H9 (cell line): ENCODE results near the gene LIF. TPM values are rescaled to one million over a fixed set of nuclear protein-coding genes. Genes with fewer than 3 reads are reported as not detected.
A peak's percentile ranks its signal among the peaks of the same experiment; 100 is the strongest.

Source experiments
- DNase-seq: peaks from one replicate; pipeline ENCODE4 v3.0.0-alpha.2; 2017
- H2AFZ ChIP-seq: one replicate; pipeline ENCODE4 v1.6.1; 2013; ENCODE audit warnings: mild to moderate bottlenecking, low read length, control low read depth, moderate library complexity
- H2AK5ac ChIP-seq: 2 replicates; pipeline ENCODE4 v1.6.1; 2013; ENCODE audit warnings: low read length, control low read depth, mixed read lengths; ENCODE audit not compliant: insufficient read length
- H2BK120ac ChIP-seq: one replicate; pipeline ENCODE4 v1.6.1; 2013; ENCODE audit warnings: low read depth, mild to moderate bottlenecking, low read length, control low read depth, inconsistent platforms; ENCODE audit not compliant: poor library complexity, severe bottlenecking
- H2BK12ac ChIP-seq: 2 replicates; pipeline ENCODE4 v1.6.1; 2013; ENCODE audit warnings: low read length, control low read depth, mixed read lengths, low read depth; ENCODE audit not compliant: insufficient read length
- H2BK15ac ChIP-seq: 2 replicates; pipeline ENCODE4 v1.6.1; 2013; ENCODE audit warnings: low read depth, low read length, control low read depth
- H2BK20ac ChIP-seq: one replicate; pipeline ENCODE4 v1.6.1; 2013; ENCODE audit warnings: low read depth, mild to moderate bottlenecking, low read length, control low read depth, inconsistent platforms; ENCODE audit not compliant: poor library complexity, severe bottlenecking
- H2BK5ac ChIP-seq: 2 replicates; pipeline ENCODE4 v1.6.1; 2013; ENCODE audit warnings: low read length, control low read depth, mixed read lengths; ENCODE audit not compliant: insufficient read length
- H3K14ac ChIP-seq: 2 replicates; pipeline ENCODE4 v1.6.1; 2013; ENCODE audit warnings: low read length, control low read depth; ENCODE audit not compliant: insufficient read depth
- H3K18ac ChIP-seq: 2 replicates; pipeline ENCODE4 v1.6.1; 2013; ENCODE audit warnings: low read depth, mild to moderate bottlenecking, mixed read lengths, low read length, control low read depth; ENCODE audit not compliant: insufficient read length
- H3K23ac ChIP-seq: 2 replicates; pipeline ENCODE4 v1.6.1; 2013; ENCODE audit warnings: low read length, control low read depth, mixed read lengths, low read depth; ENCODE audit not compliant: insufficient read length
- H3K23me2 ChIP-seq: 2 replicates; pipeline ENCODE4 v1.6.1; 2013; ENCODE audit warnings: low read depth, mild to moderate bottlenecking, mixed read lengths, low read length, control low read depth; ENCODE audit not compliant: insufficient read length, poor library complexity, severe bottlenecking
- H3K27ac ChIP-seq: 2 replicates; pipeline ENCODE4 v1.5.1; 2013; ENCODE audit warnings: low read length, control low read depth, mixed read lengths, low read depth; ENCODE audit not compliant: insufficient read length
- H3K27me3 ChIP-seq: 2 replicates; pipeline ENCODE4 v1.6.1; 2013; ENCODE audit warnings: low read length, control low read depth, inconsistent platforms; ENCODE audit not compliant: insufficient read depth
- H3K4ac ChIP-seq: 2 replicates; pipeline ENCODE4 v1.6.1; 2013; ENCODE audit warnings: low read depth, mild to moderate bottlenecking, control low read depth, inconsistent platforms, low read length, moderate library complexity
- H3K4me1 ChIP-seq: 2 replicates; pipeline ENCODE4 v1.6.1; 2013; ENCODE audit warnings: low read length, control low read depth, inconsistent platforms; ENCODE audit not compliant: insufficient read depth
- H3K4me2 ChIP-seq: 2 replicates; pipeline ENCODE4 v1.6.1; 2013; ENCODE audit warnings: low read length, control low read depth, mixed read lengths; ENCODE audit not compliant: insufficient read length, insufficient read depth
- H3K56ac ChIP-seq: 2 replicates; pipeline ENCODE4 v1.6.1; 2013; ENCODE audit warnings: low read depth, mild to moderate bottlenecking, mixed read lengths, low read length, control low read depth; ENCODE audit not compliant: insufficient read length
- H3K79me1 ChIP-seq: 2 replicates; pipeline ENCODE4 v1.6.1; 2013; ENCODE audit warnings: low read depth, mild to moderate bottlenecking, moderate library complexity, low read length, control low read depth, inconsistent platforms; ENCODE audit not compliant: insufficient read depth, poor library complexity, severe bottlenecking
- H3K79me2 ChIP-seq: 2 replicates; pipeline ENCODE4 v1.6.1; 2013; ENCODE audit warnings: low read length, control low read depth, inconsistent platforms; ENCODE audit not compliant: insufficient read depth
- H3K9ac ChIP-seq: 2 replicates; pipeline ENCODE4 v1.6.1; 2013; ENCODE audit warnings: low read length, control low read depth, mixed read lengths; ENCODE audit not compliant: insufficient read length; ENCODE audit errors: extremely low read depth
- H3K9me3 ChIP-seq: one replicate; pipeline ENCODE4 v1.6.1; 2013; ENCODE audit warnings: low read depth, low read length, inconsistent platforms; ENCODE audit not compliant: control insufficient read depth
- H3T11ph ChIP-seq: one replicate; pipeline ENCODE4 v1.6.1; 2013; ENCODE audit warnings: mild to moderate bottlenecking, low read length, control low read depth, inconsistent platforms
- H4K20me1 ChIP-seq: one replicate; pipeline ENCODE4 v1.6.1; 2013; ENCODE audit not compliant: control insufficient read depth, insufficient read length, insufficient read depth
- H4K5ac ChIP-seq: 2 replicates; pipeline ENCODE4 v1.6.1; 2013; ENCODE audit warnings: low read depth, mild to moderate bottlenecking, mixed read lengths, low read length, control low read depth; ENCODE audit not compliant: insufficient read length
- H4K8ac ChIP-seq: replicated peaks from 2 replicates; pipeline ENCODE4 v1.6.1; 2013; ENCODE audit warnings: low read length, control low read depth, mixed read lengths, low read depth; ENCODE audit not compliant: insufficient read length
- H4K91ac ChIP-seq: 2 replicates; pipeline ENCODE4 v1.6.1; 2013; ENCODE audit warnings: low read depth, mild to moderate bottlenecking, moderate library complexity, mixed read lengths, low read length, control low read depth; ENCODE audit not compliant: insufficient read length
- H3K27ac Mint-ChIP-seq, 3 experiments: 2 replicates in 2 of 3; 3 replicates in 1 of 3; pipeline ENCODE4 v1.8.0; 2020 to 2021; ENCODE audit warnings: mixed read lengths in 3 of 3, mild to moderate bottlenecking in 1 of 3, moderate library complexity in 1 of 3
- H3K27me3 Mint-ChIP-seq: 2 replicates; pipeline ENCODE4 v1.8.0; 2021; ENCODE audit warnings: low read depth, mild to moderate bottlenecking, moderate library complexity, mixed read lengths
- H3K36me3 Mint-ChIP-seq, 3 experiments: 2 replicates in 2 of 3; 3 replicates in 1 of 3; pipeline ENCODE4 v1.8.0; 2020 to 2021; ENCODE audit warnings: low read depth in 3 of 3, mixed read lengths in 3 of 3; ENCODE audit not compliant: insufficient read depth in 1 of 3
- H3K4me1 Mint-ChIP-seq, 2 experiments: 2 replicates each; pipeline ENCODE4 v1.8.0; 2020; ENCODE audit warnings: mixed read lengths in 2 of 2
- H3K4me3 Mint-ChIP-seq, 2 experiments: 2 replicates in 1 of 2; 3 replicates in 1 of 2; pipeline ENCODE4 v1.8.0; 2020 to 2021; ENCODE audit warnings: mild to moderate bottlenecking in 2 of 2, mixed read lengths in 2 of 2, moderate library complexity in 1 of 2
- H3K9me3 Mint-ChIP-seq, 2 experiments: 2 replicates in 1 of 2; 3 replicates in 1 of 2; pipeline ENCODE4 v1.8.0; 2020; ENCODE audit warnings: mild to moderate bottlenecking in 2 of 2, mixed read lengths in 2 of 2, moderate library complexity in 1 of 2
- CTCF ChIP-seq: fragments of 200-600 bp; sonication (generic); conservative IDR thresholded peaks from 3 replicates; pipeline ENCODE4 v1.8.0; 2021; ENCODE audit warnings: antibody characterized with exemption, mild to moderate bottlenecking
- WGBS: extraction: QIAGEN DNeasy Blood & Tissue Kit; methylation state at CpG from one replicate; pipeline ENCODE4 v1.1.7; 2013; ENCODE audit warnings: missing lambda C conversion rate, low lambda C conversion rate, mixed read lengths; ENCODE audit not compliant: insufficient read length; ENCODE audit errors: extremely low coverage; 5-methylcytosine and 5-hydroxymethylcytosine counted together
- total RNA-seq: library from RNA; stranded (reverse); gene quantifications from 2 replicates; pipeline ENCODE4 v1.2.1, GENCODE V29; 2021

Gene LIF
- total RNA-seq, 1 experiment from 2014 or later, result 6.1 TPM

DNA sequence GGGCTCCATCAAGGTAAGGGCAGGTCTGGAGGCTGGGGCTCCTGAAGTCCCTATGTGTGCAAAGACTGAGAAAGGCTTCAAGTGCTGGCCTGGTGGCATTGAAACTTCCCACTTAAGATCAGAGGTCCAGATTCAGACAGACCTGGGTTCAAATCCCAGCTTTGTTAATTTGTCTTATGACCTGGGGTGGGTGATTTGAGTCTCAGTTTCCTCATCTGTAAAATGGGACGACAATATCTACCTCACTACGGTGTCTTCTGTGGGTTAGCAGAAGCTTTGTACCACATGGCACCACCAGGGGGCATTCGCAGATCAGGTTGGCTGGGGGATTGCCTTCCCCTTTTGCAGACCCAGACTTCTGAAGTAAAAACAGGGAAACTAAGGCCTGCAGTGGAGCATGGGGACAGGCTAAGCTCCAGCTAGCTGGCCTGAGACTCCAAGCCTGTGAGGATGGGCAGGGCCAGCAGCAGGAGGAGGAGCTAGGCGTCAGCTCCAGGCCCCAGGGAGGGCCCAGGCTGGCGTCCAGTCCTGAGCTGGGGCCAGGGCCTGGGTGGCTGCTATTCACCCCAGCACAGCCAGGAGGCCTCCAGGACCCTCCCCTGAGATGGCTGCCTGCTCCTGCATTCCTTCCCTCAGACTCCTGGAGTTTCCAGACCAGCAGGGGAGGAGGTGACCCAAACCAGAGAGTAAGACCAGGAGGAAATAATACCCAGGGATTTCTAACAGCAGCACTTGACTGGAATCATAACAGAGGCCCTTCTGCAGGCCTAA, 41.3 kb upstream of the LIF start:
- H3K36me3 Mint-ChIP-seq, result peaks cover 0 to 2% (median 0%) of the 10 kb centered on the region in 3 experiments; a peak in 1 of 7 replicates

More for the DNA sequence above, 41.3 kb upstream of the LIF start:
- H3K23me2 ChIP-seq, result peaks cover 8% of the 10 kb centered on the region
- H3K4ac ChIP-seq, result no peak overlapping the region
- Mint-ChIP-seq H3K4me3 (peak overlapping the region; percentile 67 to 81), H3K9me3 (no peaks in the 10 kb centered on the region), H3K4me1 (peaks cover 5 to 16% of the 10 kb centered on the region in 2 experiments), H3K27me3 (no peaks in the 10 kb centered on the region), H3K27ac (peak overlapping the region in 2 of 3 experiments; percentile 50 to 92; a peak in 3 of 7 replicates)
- H4K5ac ChIP-seq, result no peak overlapping the region
- H2BK5ac ChIP-seq, result no peak overlapping the region
- WGBS, result no CpG with 5 or more reads among the region's 5 CpGs
- no peak overlapping the region for H3T11ph ChIP-seq
- no peak overlapping the region for H3K9ac ChIP-seq
- no peak overlapping the region for H3K14ac ChIP-seq
- no peak overlapping the region for H4K91ac ChIP-seq
- no peaks in the 10 kb centered on the region for H4K20me1 ChIP-seq
- no peaks in the 10 kb centered on the region for H3K79me2 ChIP-seq
- no peak overlapping the region for H2BK120ac ChIP-seq
- H2BK12ac ChIP-seq, result no peak overlapping the region
- no peak overlapping the region for H2AFZ ChIP-seq
- H3K4me2 ChIP-seq, result peak overlapping the region; percentile 61
- H3K18ac ChIP-seq, result no peak overlapping the region
- no peak overlapping the region for H3K27ac ChIP-seq
- no peak overlapping the region for H3K23ac ChIP-seq
- peak; percentile 79 for TF ChIP-seq CTCF
- H3K27me3 ChIP-seq, result no peaks in the 10 kb centered on the region
- H3K9me3 ChIP-seq, result no peaks in the 10 kb centered on the region
- H2BK20ac ChIP-seq, result no peak overlapping the region
- no peak overlapping the region for H2BK15ac ChIP-seq
- no peak overlapping the region for H4K8ac ChIP-seq
- DNase-seq, result peak; percentile 96
- H3K4me1 ChIP-seq, result no peaks in the 10 kb centered on the region; the same call in 1 of the 2 replicates
- H3K79me1 ChIP-seq, result no peaks in the 10 kb centered on the region
- H2AK5ac ChIP-seq, result no peak overlapping the region
- H3K56ac ChIP-seq, result no peak overlapping the region
